Loucy (cell line): ENCODE measurements around the gene ALDH18A1.

ENCODE experiments used
- H2AFZ ChIP-seq: fragments of 200-600 bp; sonication (generic); 2 replicates; pipeline ENCODE4 v1.6.0; 2016; ENCODE audit warnings: antibody characterized with exemption, mild to moderate bottlenecking, low read length, moderate library complexity
- H3F3A ChIP-seq: fragments of 200-600 bp; 2 replicates; pipeline ENCODE4 v1.6.0; 2016; ENCODE audit warnings: antibody characterized with exemption, low read depth, mild to moderate bottlenecking
- H3K27me3 ChIP-seq: fragments of 200-600 bp; sonication (generic); 2 replicates; pipeline ENCODE4 v1.6.1; 2014; ENCODE audit warnings: low read length, mild to moderate bottlenecking; ENCODE audit not compliant: insufficient read depth, poor library complexity, severe bottlenecking
- H3K36me3 ChIP-seq: fragments of 200-600 bp; sonication (generic); 2 replicates; pipeline ENCODE4 v1.6.1; 2016; ENCODE audit warnings: low read length; ENCODE audit not compliant: insufficient read depth
- H3K4me1 ChIP-seq: fragments of 200-600 bp; sonication (generic); 2 replicates; pipeline ENCODE4 v1.5.1; 2014; ENCODE audit warnings: low read length, mild to moderate bottlenecking; ENCODE audit not compliant: insufficient read depth, poor library complexity, severe bottlenecking
- H3K4me2 ChIP-seq: fragments of 200-600 bp; sonication (generic); 2 replicates; pipeline ENCODE4 v1.6.0; 2014; ENCODE audit warnings: antibody characterized with exemption, low read length, low read depth, mild to moderate bottlenecking; ENCODE audit not compliant: poor library complexity, severe bottlenecking
- H3K4me3 ChIP-seq: fragments of 200-600 bp; sonication (generic); 2 replicates; pipeline ENCODE4 v1.5.1; 2014; ENCODE audit warnings: low read length, mild to moderate bottlenecking, mixed read lengths; ENCODE audit not compliant: poor library complexity, severe bottlenecking
- H3K79me2 ChIP-seq: fragments of 200-600 bp; sonication (generic); 2 replicates; pipeline ENCODE4 v1.6.1; 2014; ENCODE audit warnings: low read length; ENCODE audit not compliant: insufficient read depth
- H3K9ac ChIP-seq: fragments of 200-600 bp; sonication (generic); 2 replicates; pipeline ENCODE4 v1.6.0; 2014; ENCODE audit warnings: mild to moderate bottlenecking, low read depth, low read length, moderate library complexity; ENCODE audit not compliant: poor library complexity, severe bottlenecking
- H3K9me2 ChIP-seq: fragments of 200-600 bp; sonication (generic); replicated peaks from 2 replicates; pipeline ENCODE4 v1.6.1; 2016; ENCODE audit warnings: low read depth, low read length, mixed read lengths
- H3K9me3 ChIP-seq: fragments of 200-600 bp; sonication (generic); 2 replicates; pipeline ENCODE4 v1.6.1; 2014; ENCODE audit warnings: mild to moderate bottlenecking, antibody characterized with exemption, low read length, low read depth; ENCODE audit not compliant: insufficient read depth
- H4K20me1 ChIP-seq: fragments of 200-600 bp; sonication (generic); 2 replicates; pipeline ENCODE4 v1.6.0; 2014; ENCODE audit warnings: antibody characterized with exemption, low read length, mild to moderate bottlenecking; ENCODE audit not compliant: insufficient read depth, poor library complexity, severe bottlenecking
- EZH2phosphoT487 ChIP-seq: fragments of 200-600 bp; IDR thresholded peaks from 2 replicates; pipeline ENCODE4 v1.6.1; 2018; ENCODE audit warnings: antibody characterized with exemption, mild to moderate bottlenecking, moderate library complexity, borderline replicate concordance
- TF ChIP-seq, protein P1 (sequence below): fragments of 200-600 bp; sonication (generic); conservative IDR thresholded peaks from 2 replicates; pipeline ENCODE4 v1.5.1; 2014; ENCODE audit warnings: mild to moderate bottlenecking, antibody characterized with exemption, low read length

ALDH18A1 gene

DNA sequence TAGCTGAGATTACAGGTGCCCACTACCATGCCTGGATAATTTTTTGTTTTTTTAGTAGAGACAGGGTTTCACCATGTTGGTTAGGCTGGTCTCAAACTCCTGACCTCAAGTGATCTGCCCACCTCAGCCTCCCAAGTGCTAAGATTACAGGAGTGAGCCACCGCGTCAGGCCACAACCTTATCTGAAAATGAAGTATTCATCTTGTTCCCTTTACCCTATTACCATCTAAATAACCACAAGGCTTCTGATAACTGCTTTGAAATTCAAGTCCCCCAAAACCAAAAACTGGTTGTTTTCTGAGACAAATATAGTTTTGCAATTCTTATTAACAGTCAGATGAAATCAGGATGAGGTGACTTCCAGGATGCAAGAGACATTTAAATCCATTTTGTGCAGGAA, 34.8 kb upstream of the ALDH18A1 start:
- no peak overlapping the region for H2AFZ ChIP-seq
- H3K4me1 ChIP-seq, result peaks cover 26% of the 10 kb centered on the region
- H3K36me3 ChIP-seq, result peaks cover 12% of the 10 kb centered on the region; the same call in 1 of the 2 replicates
- no peaks in the 10 kb centered on the region for H3K9me3 ChIP-seq
- TF ChIP-seq, protein P1, sequence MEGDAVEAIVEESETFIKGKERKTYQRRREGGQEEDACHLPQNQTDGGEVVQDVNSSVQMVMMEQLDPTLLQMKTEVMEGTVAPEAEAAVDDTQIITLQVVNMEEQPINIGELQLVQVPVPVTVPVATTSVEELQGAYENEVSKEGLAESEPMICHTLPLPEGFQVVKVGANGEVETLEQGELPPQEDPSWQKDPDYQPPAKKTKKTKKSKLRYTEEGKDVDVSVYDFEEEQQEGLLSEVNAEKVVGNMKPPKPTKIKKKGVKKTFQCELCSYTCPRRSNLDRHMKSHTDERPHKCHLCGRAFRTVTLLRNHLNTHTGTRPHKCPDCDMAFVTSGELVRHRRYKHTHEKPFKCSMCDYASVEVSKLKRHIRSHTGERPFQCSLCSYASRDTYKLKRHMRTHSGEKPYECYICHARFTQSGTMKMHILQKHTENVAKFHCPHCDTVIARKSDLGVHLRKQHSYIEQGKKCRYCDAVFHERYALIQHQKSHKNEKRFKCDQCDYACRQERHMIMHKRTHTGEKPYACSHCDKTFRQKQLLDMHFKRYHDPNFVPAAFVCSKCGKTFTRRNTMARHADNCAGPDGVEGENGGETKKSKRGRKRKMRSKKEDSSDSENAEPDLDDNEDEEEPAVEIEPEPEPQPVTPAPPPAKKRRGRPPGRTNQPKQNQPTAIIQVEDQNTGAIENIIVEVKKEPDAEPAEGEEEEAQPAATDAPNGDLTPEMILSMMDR, result no peak
- TF ChIP-seq EZH2phosphoT487, result no peak
- peak overlapping the region; percentile 18 for H3K4me3 ChIP-seq
- H3F3A ChIP-seq, result no peaks in the 10 kb centered on the region
- H3K4me2 ChIP-seq, result peak overlapping the region; percentile 92
- H3K9ac ChIP-seq, result no peak overlapping the region
- H3K79me2 ChIP-seq, result peaks cover 14% of the 10 kb centered on the region
- H3K27me3 ChIP-seq, result no peaks in the 10 kb centered on the region
- H4K20me1 ChIP-seq, result peaks cover 3% of the 10 kb centered on the region
- H3K9me2 ChIP-seq, result no peaks in the 10 kb centered on the region

DNA sequence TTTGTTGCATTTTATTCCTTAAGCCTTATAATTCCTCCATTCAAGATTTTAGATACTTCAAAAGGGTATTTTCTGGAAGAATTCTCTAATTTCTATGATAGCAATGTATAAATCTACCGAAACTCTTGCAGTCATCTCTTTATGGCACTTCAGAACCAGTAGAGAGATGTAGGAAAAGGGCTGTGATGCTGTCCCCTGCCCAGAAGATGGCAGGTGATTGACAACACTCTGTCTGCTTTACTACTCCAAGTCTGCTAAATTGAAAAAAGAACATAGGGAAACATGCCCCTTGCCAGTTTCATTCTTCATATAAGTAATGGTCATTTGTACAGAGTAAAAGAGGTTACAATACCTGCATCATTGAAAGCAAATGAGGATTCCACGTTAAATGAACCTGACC, 32.1 kb upstream of the ALDH18A1 start:
- Histone ChIP-seq H3K9me2 (no peaks in the 10 kb centered on the region), H3K4me2 (no peak overlapping the region), H2AFZ (no peak overlapping the region), H4K20me1 (peaks cover 3% of the 10 kb centered on the region), H3K4me1 (peaks cover 26% of the 10 kb centered on the region), H3K9ac (no peak overlapping the region), H3K27me3 (no peaks in the 10 kb centered on the region), H3K9me3 (no peaks in the 10 kb centered on the region), H3K79me2 (peaks cover 14% of the 10 kb centered on the region), H3K36me3 (peaks cover 24% of the 10 kb centered on the region; the same call in 1 of the 2 replicates), H3K4me3 (no peak overlapping the region), H3F3A (0 out of 2 replicates have a peak, but pooled peaks cover 4% of the 10 kb centered on the region)
- TF ChIP-seq, protein P1, result peak; percentile 45
- TF ChIP-seq EZH2phosphoT487, result no peak

DNA sequence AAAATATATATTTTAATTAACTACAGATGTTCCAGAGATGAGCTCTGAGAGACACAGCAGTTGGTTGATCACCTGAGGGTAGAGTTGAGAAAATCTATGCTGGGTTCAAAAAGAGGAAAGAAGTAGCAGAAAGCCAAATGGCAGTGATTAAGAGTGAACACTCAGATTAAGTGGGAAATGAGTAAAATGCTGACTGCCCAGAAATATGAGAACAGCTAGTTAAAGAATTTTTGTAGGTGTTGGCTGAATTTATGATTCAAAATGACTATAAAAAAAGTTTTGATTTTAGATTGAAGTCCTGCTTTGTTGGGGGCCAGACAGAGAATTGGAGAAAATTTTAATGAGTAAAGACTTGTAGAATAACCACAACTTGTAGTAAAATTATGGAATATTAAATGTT, 27.5 kb upstream of the ALDH18A1 start:
- no peak overlapping the region for H3K9ac ChIP-seq
- no peak overlapping the region for H3K4me2 ChIP-seq
- peaks cover under 1% of the 10 kb centered on the region for H4K20me1 ChIP-seq
- 0 out of 2 replicates have a peak, but pooled peaks cover 4% of the 10 kb centered on the region for H3F3A ChIP-seq
- no peaks in the 10 kb centered on the region for H3K27me3 ChIP-seq
- no peak for TF ChIP-seq EZH2phosphoT487
- TF ChIP-seq, protein P1, result no peak
- no peaks in the 10 kb centered on the region for H3K4me1 ChIP-seq
- H3K36me3 ChIP-seq, result peaks cover 40% of the 10 kb centered on the region; the same call in 1 of the 2 replicates
- H3K9me3 ChIP-seq, result no peaks in the 10 kb centered on the region
- no peak overlapping the region for H2AFZ ChIP-seq
- no peak overlapping the region for H3K4me3 ChIP-seq
- no peaks in the 10 kb centered on the region for H3K79me2 ChIP-seq
- H3K9me2 ChIP-seq, result no peaks in the 10 kb centered on the region
